ENCODE measurements around the gene ATP6V1G3.
"Not testable (repeated sequence)": the region's sequence is repeated elsewhere in the genome, so short reads cannot be mapped to it uniquely, and the experiment has no call there.

The ATP6V1G3 gene

GRCh38 chr1:198540580-198540979, at the start of gene ATP6V1G3:
Gene ATP6V1G3, minus strand, starts transcription at chr1:198540680. Its CDS starts 30 bp downstream, at chr1:198540650.
- in situ Hi-C loops (cut with MboI; ENCODE audit: low sequenced_read_pairs) = no loop called here

- in situ Hi-C loops (cut with MboI; ENCODE audit: low sequenced_read_pairs) = no loop called here
Observed at GRCh38 chr1:198588845-198589244, 48.4 kb upstream of the ATP6V1G3 start.

- in situ Hi-C loops (cut with MboI; ENCODE audit: low sequenced_read_pairs) = no loop called here
Observed at GRCh38 chr1:198584163-198584562, 43.7 kb upstream of the ATP6V1G3 start.

- in situ Hi-C loops (cut with MboI; ENCODE audit: low sequenced_read_pairs) = not testable (repeated sequence)
Observed at GRCh38 chr1:198583209-198583802, 42.8 kb upstream of the ATP6V1G3 start.

GRCh38 chr1:198577444-198577843, 37.0 kb upstream of the ATP6V1G3 start:
- in situ Hi-C loops (cut with MboI; ENCODE audit: low sequenced_read_pairs) = no loop called here

GRCh38 chr1:198575798-198576641, 35.5 kb upstream of the ATP6V1G3 start:
- in situ Hi-C loops (cut with MboI; ENCODE audit: low sequenced_read_pairs) = no loop called here

- in situ Hi-C loops (cut with MboI; ENCODE audit: low sequenced_read_pairs) = no loop called here
Observed at GRCh38 chr1:198575292-198575691, 34.8 kb upstream of the ATP6V1G3 start.

GRCh38 chr1:198574325-198574724, 33.8 kb upstream of the ATP6V1G3 start:
- in situ Hi-C loops (cut with MboI; ENCODE audit: low sequenced_read_pairs) = no loop called here

- in situ Hi-C loops (cut with MboI; ENCODE audit: low sequenced_read_pairs) = no loop called here
Observed at GRCh38 chr1:198564716-198565115, 24.2 kb upstream of the ATP6V1G3 start.

- in situ Hi-C loops (cut with MboI; ENCODE audit: low sequenced_read_pairs) = no loop called here
Observed at GRCh38 chr1:198564157-198564556, 23.7 kb upstream of the ATP6V1G3 start.

- in situ Hi-C loops (cut with MboI; ENCODE audit: low sequenced_read_pairs) = no loop called here
Observed at GRCh38 chr1:198563583-198563982, 23.1 kb upstream of the ATP6V1G3 start.

- in situ Hi-C loops (cut with MboI; ENCODE audit: low sequenced_read_pairs) = no loop called here
Observed at GRCh38 chr1:198560161-198560560, 19.7 kb upstream of the ATP6V1G3 start.

- in situ Hi-C loops (cut with MboI; ENCODE audit: low sequenced_read_pairs) = no loop called here
Observed at GRCh38 chr1:198559362-198559761, 18.9 kb upstream of the ATP6V1G3 start.

- in situ Hi-C loops (cut with MboI; ENCODE audit: low sequenced_read_pairs) = no loop called here
Observed at GRCh38 chr1:198558402-198558801, 17.9 kb upstream of the ATP6V1G3 start.

GRCh38 chr1:198556971-198557370, 16.5 kb upstream of the ATP6V1G3 start:
- in situ Hi-C loops (cut with MboI; ENCODE audit: low sequenced_read_pairs) = no loop called here

- in situ Hi-C loops (cut with MboI; ENCODE audit: low sequenced_read_pairs) = no loop called here
Observed at GRCh38 chr1:198552668-198553416, 12.4 kb upstream of the ATP6V1G3 start.

- in situ Hi-C loops (cut with MboI; ENCODE audit: low sequenced_read_pairs) = no loop called here
Observed at GRCh38 chr1:198550941-198551524, 10.6 kb upstream of the ATP6V1G3 start.

GRCh38 chr1:198549866-198550265, 9.4 kb upstream of the ATP6V1G3 start:
- in situ Hi-C loops (cut with MboI; ENCODE audit: low sequenced_read_pairs) = no loop called here

- in situ Hi-C loops (cut with MboI; ENCODE audit: low sequenced_read_pairs) = no loop called here
Observed at GRCh38 chr1:198548890-198549289, 8.4 kb upstream of the ATP6V1G3 start.

- in situ Hi-C loops (cut with MboI; ENCODE audit: low sequenced_read_pairs) = no loop called here
Observed at GRCh38 chr1:198545156-198545555, 4.7 kb upstream of the ATP6V1G3 start.

- in situ Hi-C loops (cut with MboI; ENCODE audit: low sequenced_read_pairs) = no loop called here
Observed at GRCh38 chr1:198544265-198544664, 3.8 kb upstream of the ATP6V1G3 start.
